Uterus (tissue), 4 donors: Measurements from ENCODE around the gene OGFR. TPM values are rescaled to one million over a fixed set of nuclear protein-coding genes. Genes with fewer than 3 reads are reported as not detected.
A peak's percentile ranks its signal among the peaks of the same experiment; 100 is the strongest.

Experiments used
- DNase-seq, 2 donors: peaks; one replicate each; pipeline ENCODE4 v3.0.0-alpha.2; 2019 to 2020
- H3K27ac ChIP-seq, 2 donors: fragments of 200-600 bp; sonication (generic); 1 replicate in 1 of 2; 2 replicates in 1 of 2; pipeline ENCODE4 v1.5.1; 2016 to 2018
- H3K27me3 ChIP-seq, 2 donors: fragments of 200-600 bp; sonication (generic); one replicate each; pipeline ENCODE4 v1.5.1; 2018 to 2019; ENCODE audit warnings: control low read depth in 1 of 2
- H3K36me3 ChIP-seq, 2 donors: fragments of 200-600 bp; sonication (generic); one replicate each; pipeline ENCODE4 v1.5.1; 2019; ENCODE audit warnings: control low read depth in 1 of 2
- H3K4me1 ChIP-seq, 2 donors: fragments of 200-600 bp; sonication (generic); one replicate each; pipeline ENCODE4 v1.5.1; 2018 to 2019; ENCODE audit warnings: control low read depth in 1 of 2
- H3K4me3 ChIP-seq, 2 donors: fragments of 200-600 bp; sonication (generic); 1 replicate in 1 of 2; 2 replicates in 1 of 2; pipeline ENCODE4 v1.5.1; 2018 to 2019; ENCODE audit warnings: mild to moderate bottlenecking in 1 of 2
- H3K9me3 ChIP-seq, 2 donors: fragments of 200-600 bp; sonication (generic); one replicate each; pipeline ENCODE4 v1.5.1; 2019; ENCODE audit warnings: control low read depth in 1 of 2
- CTCF ChIP-seq, 4 experiments: fragments of 200-600 bp in 2 of 4; fragments of 450-650 bp in 2 of 4; sonication (generic) in 2 of 4; IDR thresholded peaks; one replicate each; pipeline ENCODE4 v1.5.1; 2016 to 2019; ENCODE audit warnings: antibody characterized with exemption in 4 of 4, mild to moderate bottlenecking in 2 of 4, moderate library complexity in 1 of 4
- POLR2A ChIP-seq, 2 donors: fragments of 450-650 bp; IDR thresholded peaks; one replicate each; pipeline ENCODE4 v1.6.1; 2016; ENCODE audit warnings: antibody characterized with exemption in 2 of 2, mild to moderate bottlenecking in 1 of 2, moderate library complexity in 1 of 2
- intact Hi-C: fragments of 100-400 bp; cut with DNase I; formaldehyde crosslinking; loops from one replicate; pipeline ENCODE4 v1.15.1; 2023; ENCODE audit warnings: low total_unique reads
- total RNA-seq, 4 donors: library from RNA; depleted of rRNA in 3 of 4; stranded (reverse); fragments of >200 nt in 3 of 4; gene quantifications; one replicate each; pipeline versions ENCODE4 v1.1.0 to v1.2.4, GENCODE V29; 2014 to 2023
- donor health status: DM: yes; HTN: yes; CAD: no.

Gene OGFR
- total RNA-seq, 4 donors from 2014 or later, result 16.5 to 48.7 (median 31.2) TPM

- TF ChIP-seq CTCF (IDR thresholded peaks at IDR 0.05) (no peak), POLR2A (IDR thresholded peaks at IDR 0.05) (no peak)
These were observed 50.5 kb downstream of the OGFR start for GRCh38 chr20:62855120-62855519.

GRCh38 chr20:62856931-62857619 is 52.4 kb downstream of the OGFR start:
- Histone ChIP-seq H3K4me3 (no peak overlapping the region), H3K9me3 (no peaks in the 10 kb centered on the region), H3K4me1 (peaks cover 0 to 7% of the 10 kb centered on the region in 2 donors), H3K27me3 (no peaks in the 10 kb centered on the region), H3K27ac (no peak overlapping the region), H3K36me3 (no peaks in the 10 kb centered on the region)
- intact Hi-C loops, result no loop called here
- no peak for DNase-seq
- TF ChIP-seq POLR2A (IDR thresholded peaks at IDR 0.05), result no peak
- no peak for TF ChIP-seq CTCF (IDR thresholded peaks at IDR 0.05)

More at GRCh38 chr20:62855120-62855519, 50.5 kb downstream of the OGFR start:
- H3K36me3 ChIP-seq, result no peaks in the 10 kb centered on the region
- no peaks in the 10 kb centered on the region for H3K9me3 ChIP-seq
- peaks cover 0 to under 1% of the 10 kb centered on the region in 2 donors for H3K4me1 ChIP-seq
- DNase-seq, result no peak
- no peak overlapping the region for H3K4me3 ChIP-seq
- no peaks in the 10 kb centered on the region for H3K27me3 ChIP-seq
- intact Hi-C loops, result no loop called here
- H3K27ac ChIP-seq, result no peak overlapping the region

- no peaks in the 10 kb centered on the region for H3K9me3 ChIP-seq
- TF ChIP-seq CTCF (IDR thresholded peaks at IDR 0.05) (no peak), POLR2A (IDR thresholded peaks at IDR 0.05) (no peak)
- H3K4me3 ChIP-seq, result no peak overlapping the region
- H3K27ac ChIP-seq, result no peak overlapping the region
- no peak for DNase-seq
- intact Hi-C loops, result no loop called here
- no peaks in the 10 kb centered on the region for H3K27me3 ChIP-seq
- H3K4me1 ChIP-seq, result peaks cover 0 to 7% of the 10 kb centered on the region in 2 donors
- H3K36me3 ChIP-seq, result no peaks in the 10 kb centered on the region
These were observed 53.6 kb downstream of the OGFR start for GRCh38 chr20:62858058-62858830.

- Histone ChIP-seq H3K9me3 (no peaks in the 10 kb centered on the region), H3K4me3 (no peak overlapping the region), H3K36me3 (no peaks in the 10 kb centered on the region), H3K27ac (no peak overlapping the region), H3K4me1 (peaks cover 0 to 7% of the 10 kb centered on the region in 2 donors), H3K27me3 (no peaks in the 10 kb centered on the region)
- intact Hi-C loops, result no loop called here
- no peak for DNase-seq
- TF ChIP-seq POLR2A (IDR thresholded peaks at IDR 0.05) (no peak), CTCF (IDR thresholded peaks at IDR 0.05) (no peak)
These were observed 55.1 kb downstream of the OGFR start for GRCh38 chr20:62859721-62860120.

GRCh38 chr20:62860391-62860923 is 55.8 kb downstream of the OGFR start:
- intact Hi-C loops, result no loop called here
- DNase-seq, result no peak
- H3K9me3 ChIP-seq, result no peaks in the 10 kb centered on the region

More at GRCh38 chr20:62860391-62860923, 55.8 kb downstream of the OGFR start:
- TF ChIP-seq POLR2A (IDR thresholded peaks at IDR 0.05), result no peak
- TF ChIP-seq CTCF (IDR thresholded peaks at IDR 0.05), result no peak
- Histone ChIP-seq H3K4me3 (peak overlapping the region; percentile 8 to 33), H3K27ac (no peak overlapping the region), H3K36me3 (no peaks in the 10 kb centered on the region), H3K27me3 (no peaks in the 10 kb centered on the region), H3K4me1 (peaks cover 0 to 7% of the 10 kb centered on the region in 2 donors)
